HG02884 (cell line): Measurements from ENCODE around the gene UHRF2.
"Not testable (repeated sequence)": the region's sequence is repeated elsewhere in the genome, so short reads cannot be mapped to it uniquely, and the experiment has no call there.

ENCODE experiments used
- ATAC-seq: cut with Tn5 transposase; IDR thresholded peaks from one replicate; pipeline ENCODE4 v1.9.1; 2021; ENCODE audit warnings: mild to moderate bottlenecking, moderate library complexity; ENCODE audit not compliant: unreplicated experiment

The UHRF2 gene

DNA sequence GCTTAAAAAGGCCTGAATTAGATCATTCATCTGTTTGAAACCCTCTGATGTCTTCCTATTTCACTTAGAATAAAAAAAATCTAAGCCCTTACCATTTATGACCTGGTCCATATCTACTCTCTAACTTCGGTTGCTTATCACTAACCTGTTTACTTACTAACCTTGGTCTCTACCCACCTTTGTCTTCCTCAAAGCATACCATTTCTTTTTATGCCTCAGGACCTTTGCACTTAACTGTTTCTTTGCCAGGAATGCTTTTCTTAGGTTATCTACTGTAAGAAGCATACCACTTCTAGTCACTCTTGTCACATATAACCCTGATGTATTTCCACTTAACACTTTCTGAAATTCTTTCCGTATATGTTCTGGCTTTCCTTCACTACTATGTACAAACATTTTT, 67.0 kb downstream of the UHRF2 start:
- no peak for ATAC-seq

DNA sequence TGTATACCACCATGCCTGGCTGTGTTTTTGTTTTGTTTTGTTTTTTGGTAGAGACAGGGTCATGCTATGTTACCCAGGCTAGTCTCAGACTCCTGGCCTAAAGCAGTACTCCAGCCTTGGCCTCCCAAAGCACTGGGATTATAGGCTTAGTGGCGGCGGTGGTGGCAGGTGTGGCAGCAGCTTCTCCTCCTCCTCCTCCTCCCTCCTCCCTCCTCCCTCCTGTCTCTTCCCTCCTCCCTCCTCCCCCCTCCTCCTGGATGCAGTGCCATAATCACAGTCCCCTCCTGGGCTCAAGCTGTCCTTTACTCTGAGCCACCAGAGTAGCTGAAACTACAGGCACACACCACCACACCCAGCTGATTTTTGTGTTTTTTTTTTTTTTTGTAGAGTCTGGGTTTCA, 71.2 kb downstream of the UHRF2 start:
- ATAC-seq = no peak

DNA sequence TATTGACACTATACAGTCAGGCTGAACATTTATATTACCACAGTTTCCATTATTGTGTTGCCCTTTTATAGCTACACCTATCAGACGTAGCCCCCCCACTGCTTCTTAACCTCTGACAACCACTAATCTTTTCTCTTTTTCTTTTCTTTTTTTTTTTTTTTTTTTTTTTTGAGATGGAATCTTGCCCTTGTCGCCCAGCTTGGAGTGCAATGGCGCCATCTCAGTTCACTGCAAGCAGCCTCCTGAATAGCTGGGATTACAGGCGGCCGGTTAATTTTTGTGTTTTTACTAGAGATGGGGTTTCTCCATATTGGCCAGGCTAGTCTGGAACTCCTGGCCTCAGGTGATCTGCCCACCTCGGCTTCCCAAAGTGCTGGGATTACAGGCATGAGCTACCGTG, 75.4 kb downstream of the UHRF2 start:
- no peak for ATAC-seq

DNA sequence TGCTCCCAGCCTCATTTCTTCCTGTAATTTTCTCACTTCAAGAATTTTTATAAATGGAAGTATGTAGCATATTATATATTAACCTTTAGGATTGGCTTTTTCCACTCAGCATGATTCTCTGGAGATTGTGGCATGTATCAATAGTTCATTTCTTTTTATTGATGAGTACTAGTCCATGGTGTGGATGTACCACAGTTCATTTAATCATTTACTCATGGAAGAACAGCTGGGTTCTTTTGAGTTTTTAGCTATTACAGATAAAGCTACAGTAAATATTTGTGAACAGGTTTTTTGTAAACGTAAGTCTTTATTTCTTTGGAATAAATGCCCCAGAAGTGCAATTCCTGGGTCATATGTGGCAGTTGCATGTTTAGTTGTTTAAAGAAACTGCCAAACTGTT, 76.1 kb downstream of the UHRF2 start:
- no peak for ATAC-seq

DNA sequence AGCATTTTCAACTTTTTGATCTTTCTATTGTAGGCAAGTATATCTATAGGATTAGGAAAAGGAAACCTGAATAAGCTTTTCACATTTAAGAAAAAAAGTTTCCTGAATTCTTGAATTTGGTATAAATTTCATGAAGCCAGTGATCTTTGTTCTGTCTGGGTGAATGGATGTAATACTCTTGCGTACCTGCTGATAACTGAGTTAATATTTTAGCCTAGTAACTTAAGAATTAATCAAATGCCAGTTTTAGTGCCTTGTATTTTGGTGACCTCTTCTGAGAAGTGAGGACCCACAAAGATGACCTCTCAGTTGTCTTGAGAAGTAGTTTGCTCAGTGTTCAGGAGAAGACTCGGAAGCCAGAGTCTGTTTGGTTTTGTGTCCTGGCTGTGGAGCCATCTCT, 77.9 kb downstream of the UHRF2 start:
- ATAC-seq = no peak

DNA sequence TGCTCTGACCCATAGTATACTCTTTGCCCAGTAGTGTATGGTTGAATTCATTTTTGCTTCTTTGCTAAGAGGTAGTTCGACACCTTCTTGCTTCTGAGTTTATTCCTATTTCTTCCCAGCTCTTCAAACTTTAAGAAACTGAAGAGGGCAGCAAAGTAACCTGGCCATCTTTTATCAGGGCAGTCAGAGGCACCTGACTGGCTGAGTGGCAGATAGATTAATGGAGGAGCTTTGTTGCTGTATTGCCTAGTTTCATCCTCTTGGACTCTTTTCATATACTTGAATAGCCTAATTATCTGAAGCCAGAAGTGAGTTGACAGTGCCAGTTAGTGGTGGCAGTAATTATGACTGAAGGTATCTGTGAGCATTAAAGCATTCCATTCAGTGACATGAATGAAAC, 82.5 kb downstream of the UHRF2 start:
- no peak for ATAC-seq

DNA sequence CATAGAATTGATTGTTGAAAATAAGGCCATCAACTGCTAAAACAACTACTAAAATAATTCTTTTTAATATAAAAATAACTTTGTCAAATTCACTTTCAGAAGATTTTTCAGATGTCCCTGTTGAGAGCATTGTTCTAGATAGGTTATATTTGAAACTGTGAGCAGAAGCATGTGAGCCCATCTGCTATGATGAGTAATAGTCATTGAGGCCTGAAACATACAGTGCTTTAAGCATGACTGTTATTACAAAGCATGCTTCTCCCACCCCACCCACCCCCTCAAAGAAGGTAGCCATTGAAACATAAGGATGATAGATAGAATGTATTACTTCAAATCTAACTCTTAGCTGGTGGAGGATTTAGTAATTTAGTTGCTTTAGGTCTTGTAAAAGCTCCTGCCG, 86.0 kb downstream of the UHRF2 start:
- ATAC-seq = no peak

DNA sequence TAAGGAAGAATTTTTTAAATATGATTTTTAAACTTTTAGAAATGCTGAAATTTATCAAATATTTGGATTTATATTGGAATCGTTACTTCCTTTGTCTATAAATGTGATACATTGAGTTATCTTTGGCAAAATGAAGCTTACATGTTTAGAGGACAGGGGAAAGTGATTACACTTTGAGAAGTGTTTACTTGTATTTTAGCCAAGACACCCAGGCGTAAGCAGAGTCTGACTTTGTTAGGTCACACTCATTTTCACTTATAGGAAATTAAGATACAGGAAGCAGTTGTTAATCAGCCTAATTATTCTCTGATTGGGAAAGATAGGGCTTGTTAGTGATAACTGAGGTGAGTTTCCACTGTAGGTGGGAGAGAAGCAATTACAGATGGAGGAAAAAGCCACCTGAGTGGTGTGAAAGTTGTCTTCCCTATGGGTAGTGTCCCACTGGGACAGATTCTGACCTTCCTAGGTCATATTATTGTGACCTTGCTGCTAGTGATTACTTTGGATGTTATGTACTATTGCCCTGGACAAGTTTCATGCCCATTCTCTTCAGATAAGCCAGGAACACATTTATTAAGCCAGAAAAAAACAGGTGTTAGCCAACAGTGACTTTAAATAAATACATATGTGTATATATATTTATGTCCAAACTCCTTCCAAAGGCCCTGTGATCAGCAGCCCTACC, 88.7 kb downstream of the UHRF2 start:
- ATAC-seq = no peak

DNA sequence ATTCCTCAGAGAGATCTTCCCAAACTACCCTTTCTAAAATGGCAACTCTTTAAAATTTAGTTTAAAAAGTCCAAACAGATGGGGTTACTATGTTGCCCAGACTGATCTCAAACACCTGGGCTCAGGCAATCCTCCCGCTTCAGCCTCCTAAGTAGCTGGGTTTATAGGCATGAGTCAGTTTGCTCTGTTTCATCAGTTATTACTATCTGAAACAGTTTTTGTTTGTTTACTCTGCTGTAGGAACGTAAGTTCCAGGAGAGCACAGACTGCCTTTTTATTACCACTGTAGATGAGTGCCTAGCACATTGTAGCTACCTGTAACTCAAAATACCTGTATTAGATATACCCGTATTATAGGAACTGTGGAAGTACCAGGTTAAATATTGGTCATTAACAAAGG, 89.4 kb downstream of the UHRF2 start:
- ATAC-seq = no peak

DNA sequence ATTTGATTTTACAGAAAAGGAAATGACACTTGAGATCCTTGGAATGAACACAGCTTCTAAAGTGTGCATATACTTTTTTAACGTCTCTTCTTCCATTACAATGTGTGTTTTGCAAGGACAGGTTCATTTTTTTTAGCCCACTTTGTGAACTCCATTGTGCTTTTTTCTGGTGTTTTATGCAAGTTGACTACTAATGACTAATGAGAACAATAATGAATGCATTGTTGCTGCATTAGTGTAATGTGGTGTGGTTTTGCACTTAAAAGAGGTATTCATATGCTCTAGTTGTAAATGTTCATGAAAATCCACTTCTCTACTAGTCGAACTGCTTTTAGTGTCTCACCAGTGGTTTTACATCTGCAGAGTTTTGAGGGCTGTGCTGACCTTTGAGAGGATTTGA, 93.6 kb downstream of the UHRF2 start:
- ATAC-seq = no peak

DNA sequence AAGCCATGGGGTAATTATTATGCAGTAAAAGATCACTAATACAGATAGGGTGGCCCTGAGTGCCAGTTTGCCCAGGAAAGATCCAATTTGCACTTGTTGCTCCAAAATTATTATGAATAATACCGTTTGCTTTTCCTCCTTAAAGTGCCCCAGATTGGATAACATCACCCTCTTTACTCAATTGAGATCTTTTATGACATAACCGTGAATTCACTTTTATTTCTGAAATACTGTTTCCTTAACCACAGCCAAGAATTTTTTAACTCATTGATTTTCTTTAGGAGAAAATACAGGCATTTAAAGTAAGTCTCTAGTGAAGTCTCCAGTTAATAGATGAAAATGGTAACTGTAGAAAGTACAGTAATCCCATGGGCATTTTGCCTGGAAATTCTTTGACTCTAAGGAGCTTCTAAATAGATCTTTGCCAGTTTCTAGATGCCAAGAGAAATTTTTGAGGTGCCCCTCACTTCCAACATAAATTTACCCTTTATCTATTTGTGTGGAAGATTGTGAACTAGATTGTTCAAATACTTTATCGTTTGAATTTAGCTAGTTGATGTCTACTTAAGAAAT, 99.2 kb downstream of the UHRF2 start:
- no peak for ATAC-seq

DNA sequence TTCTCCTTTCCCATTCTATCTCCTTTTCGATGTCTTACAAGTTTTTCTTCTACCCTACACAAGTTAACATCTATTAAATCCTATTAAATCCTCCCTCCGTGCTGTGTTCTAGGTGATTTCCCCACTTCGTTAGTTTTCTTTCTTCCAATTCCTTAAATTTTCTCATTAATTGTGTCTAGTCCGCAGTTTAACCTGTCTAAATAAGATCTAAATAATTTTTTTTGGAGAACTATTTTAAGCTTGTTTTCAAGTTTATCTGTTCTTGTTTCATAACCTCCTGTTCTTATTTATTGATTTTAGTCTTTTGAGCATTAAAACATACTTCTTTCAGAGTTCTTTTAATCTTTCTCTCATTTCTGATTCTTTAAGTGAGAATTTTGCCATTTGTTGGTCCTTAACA, 109.3 kb downstream of the UHRF2 start:
- no peak for ATAC-seq

DNA sequence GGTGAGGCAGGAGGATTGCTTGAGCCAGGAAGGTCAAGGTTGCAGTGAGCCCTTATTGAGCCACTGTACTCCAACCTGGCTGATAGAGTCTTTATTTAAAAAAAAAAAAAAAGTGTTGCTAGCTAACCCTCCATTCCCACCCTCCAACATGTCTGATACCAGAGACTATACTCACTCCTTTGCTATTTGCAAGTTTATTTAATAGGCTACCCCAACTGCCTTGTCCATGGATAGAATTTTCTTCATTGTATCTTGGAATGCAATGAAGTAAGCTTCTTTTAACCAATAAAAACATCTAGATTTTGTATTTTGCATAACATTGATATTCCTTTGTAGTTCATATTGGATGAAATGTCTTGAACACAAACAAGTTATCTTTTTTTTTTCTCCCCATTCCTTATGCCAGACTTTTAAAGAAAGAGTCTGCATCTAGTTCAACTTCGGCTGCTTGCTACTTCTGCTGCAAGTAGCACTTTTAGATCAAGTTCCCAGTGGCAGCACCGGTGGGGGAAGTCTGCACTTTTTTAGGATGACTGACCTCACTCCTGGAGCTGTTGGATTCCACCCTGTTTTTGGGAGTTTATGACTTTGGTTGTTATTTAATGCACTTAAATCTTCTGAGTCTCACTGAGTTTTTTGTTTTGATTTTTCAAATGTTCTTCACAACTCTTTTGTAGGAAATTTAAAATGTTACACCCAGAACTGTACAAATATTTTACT, 112.5 kb downstream of the UHRF2 start:
- ATAC-seq = no peak

DNA sequence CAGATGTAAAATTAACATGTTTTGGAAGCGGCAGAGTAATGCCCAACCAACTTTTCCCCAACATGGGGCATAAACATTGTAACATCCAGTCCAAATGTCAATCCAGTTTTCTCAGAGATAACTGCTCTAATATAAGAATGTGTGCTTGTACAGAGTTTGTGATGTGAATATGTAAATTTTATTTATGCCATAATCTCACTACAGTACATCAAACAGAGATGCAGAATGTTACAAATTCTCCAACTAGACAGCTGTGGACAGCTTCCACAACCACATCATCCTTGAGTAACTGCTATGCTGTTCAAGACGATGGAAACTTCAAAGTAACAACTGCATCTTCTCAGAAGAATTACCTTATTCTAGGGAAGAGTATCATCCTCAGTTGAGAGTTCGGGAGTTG, 122.6 kb downstream of the UHRF2 start:
- no peak for ATAC-seq

DNA sequence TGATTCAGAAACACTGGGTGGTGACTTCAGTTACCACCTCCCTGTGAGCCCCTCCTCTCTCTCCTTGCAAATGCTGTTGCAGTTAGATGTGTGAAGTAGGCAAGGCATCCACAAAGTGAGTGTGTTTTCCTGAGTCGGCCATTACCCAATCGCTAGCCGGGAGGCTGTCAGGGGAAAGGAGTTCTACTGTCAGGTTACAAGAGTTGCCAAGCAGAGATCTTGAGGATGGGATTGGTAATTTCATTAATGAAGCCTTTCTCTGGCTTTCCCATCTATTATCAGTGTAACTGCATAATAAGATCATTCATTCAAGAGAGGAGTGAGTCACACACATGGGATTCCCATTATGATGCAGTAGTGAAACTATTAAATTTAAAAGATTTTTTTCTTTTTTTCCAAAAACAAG, 125.7 kb downstream of the UHRF2 start:
- no peak for ATAC-seq

DNA sequence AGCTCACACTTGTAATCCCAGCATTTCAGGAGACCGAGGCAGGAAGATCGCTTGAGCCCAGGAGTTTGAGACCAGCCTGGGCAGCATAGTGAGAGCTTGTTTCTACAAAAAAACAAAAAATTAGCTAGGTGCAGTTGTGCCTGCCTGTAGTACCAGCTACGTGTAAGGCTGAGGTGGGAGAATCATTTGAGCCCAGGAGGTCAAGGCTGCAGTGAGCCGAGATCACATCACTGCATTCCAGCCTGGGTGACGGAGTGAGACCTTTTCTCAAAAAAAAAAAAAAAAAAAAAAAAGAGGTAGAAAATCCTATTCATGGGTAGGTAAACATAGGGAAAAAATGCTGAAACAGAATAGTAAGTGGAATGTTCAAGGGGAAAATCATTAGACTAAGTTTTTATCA, 129.6 kb downstream of the UHRF2 start:
- ATAC-seq = not testable (repeated sequence)

DNA sequence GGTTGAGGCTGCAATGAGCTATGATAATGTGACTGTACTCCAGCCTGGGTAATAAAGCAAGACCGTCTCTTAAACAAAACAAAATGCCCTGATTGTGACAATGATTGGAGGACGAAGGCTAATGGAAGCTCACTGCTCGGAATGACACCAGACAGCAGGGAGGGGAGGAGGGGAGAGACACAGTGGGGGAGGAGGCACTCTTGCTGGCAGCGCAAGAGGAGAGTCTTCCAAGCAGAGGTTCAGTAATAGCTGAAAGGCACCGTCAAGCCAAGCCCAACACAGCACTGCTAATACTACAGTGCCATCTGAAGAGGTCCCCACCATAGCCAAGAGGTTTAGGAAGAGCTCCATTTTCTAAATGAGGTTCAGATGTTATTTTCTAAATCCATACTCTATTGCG, 130.2 kb downstream of the UHRF2 start:
- ATAC-seq = no peak

DNA sequence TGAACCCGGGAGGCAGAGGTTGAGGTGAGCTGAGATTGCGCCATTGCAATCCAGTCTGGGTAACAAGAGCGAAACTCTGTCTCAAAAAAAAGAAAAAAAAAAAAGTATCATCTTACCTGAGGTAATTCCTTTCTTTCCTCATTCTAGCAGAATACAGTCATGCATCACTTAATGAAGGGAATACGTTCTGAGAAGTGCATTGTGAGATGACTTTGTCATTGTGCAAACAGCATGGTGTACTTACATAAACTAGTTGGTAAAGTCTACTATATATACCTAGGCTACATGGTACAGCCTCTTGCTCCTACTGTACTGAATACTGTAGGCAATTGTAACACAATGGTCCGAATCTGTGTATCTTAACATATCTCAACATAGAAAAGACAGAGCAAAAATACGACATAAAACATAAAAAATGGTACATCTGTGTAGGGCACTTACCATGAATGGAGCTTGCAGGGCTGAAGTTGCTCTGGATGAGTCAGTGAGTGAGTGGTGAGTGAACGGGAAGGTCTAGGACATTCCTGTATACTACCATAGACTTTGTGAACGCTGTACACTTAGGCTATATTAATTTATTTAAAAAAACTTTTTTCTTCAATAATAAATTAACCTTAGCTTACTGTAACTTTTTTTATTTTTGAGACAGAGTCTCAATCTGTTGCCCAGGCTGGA, 132.2 kb downstream of the UHRF2 start:
- no peak for ATAC-seq

DNA sequence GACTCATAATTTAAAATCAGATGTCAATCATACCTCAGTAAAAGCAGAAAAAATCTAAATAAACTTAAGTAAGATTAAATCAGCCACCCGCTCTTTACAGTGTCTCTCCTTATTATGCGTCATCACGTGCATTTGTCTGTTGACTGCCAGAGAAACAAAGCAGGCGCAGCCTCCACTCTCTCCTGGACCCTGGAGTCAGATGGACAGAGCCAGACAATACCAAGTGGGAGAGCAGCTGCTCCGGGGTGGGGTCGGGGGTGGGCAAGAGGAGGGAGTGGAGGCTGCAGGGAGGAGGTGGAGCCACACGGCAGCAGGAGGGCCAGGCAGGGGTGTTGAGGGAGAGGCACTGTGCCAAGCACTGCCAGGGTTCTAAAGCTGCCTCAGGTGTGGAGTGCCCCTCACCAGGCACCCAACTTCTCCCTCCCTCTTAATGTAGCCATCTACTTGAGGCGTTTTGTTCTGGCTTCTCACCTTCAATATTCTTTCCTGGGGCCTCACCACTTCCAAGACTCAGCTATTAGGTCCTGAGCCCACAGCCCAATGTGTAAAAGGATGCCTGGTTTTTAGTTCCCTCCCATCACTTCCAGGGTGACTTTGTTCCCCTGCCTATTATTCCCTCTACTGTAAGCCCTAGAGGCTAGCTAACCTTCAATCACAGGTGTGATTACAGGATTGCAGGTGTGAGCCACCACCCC, 136.3 kb downstream of the UHRF2 start:
- no peak for ATAC-seq

DNA sequence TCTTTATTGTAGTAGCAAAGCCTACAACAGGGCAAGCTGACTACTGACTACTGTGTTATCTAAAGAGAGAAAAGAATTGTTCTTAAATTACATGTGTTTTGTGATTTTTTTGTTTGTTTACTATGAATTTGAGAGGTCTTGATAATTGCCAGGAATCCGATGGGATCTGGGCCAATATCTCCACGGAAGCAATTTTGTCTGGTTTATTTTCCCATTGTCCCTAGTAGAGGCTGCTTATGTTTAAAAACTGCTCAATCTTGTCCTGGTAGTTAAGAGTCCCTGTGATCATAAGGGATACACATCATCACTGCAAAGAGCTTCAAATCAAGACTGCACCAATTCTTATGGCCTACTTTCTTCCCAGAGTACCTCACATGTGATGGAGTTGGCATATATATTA, 138.1 kb downstream of the UHRF2 start:
- ATAC-seq = no peak

DNA sequence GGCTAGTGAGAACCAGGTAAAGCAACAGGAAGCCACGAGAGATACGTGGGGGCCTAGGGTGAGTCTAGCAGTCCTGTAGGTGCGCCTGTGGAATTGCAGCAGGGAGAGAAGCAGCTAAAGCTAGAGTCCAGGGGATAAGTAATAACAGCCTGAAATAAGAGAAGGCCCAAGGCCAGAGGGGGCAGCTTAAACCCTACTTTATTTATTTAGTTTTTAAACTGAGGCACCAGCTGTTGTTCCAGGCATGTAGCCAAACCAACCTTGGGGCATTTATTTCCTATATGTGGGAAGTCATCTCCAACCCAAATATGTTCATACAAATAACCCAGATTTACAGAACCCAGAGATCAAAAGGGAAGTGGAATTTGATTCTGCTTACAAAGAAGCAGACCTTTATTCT, 139.0 kb downstream of the UHRF2 start:
- no peak for ATAC-seq
